SK-N-MC (cell line): ENCODE results near the gene TGM1.
"Not testable (repeated sequence)": the region's sequence is repeated elsewhere in the genome, so short reads cannot be mapped to it uniquely, and the experiment has no call there.

ENCODE experiments used
- DNase-seq: peaks from one replicate; pipeline ENCODE4 v3.0.0-alpha.2; 2011; ENCODE audit warnings: low read depth, low spot score
- H3K27ac ChIP-seq: fragments of 200-600 bp; sonication (generic); 2 replicates; pipeline ENCODE4 v1.5.1; 2016; ENCODE audit warnings: mixed run types
- H3K36me3 ChIP-seq: fragments of 200-600 bp; sonication (generic); 2 replicates; pipeline ENCODE4 v1.6.1; 2017; ENCODE audit warnings: antibody characterized with exemption, low read length, mixed read lengths; ENCODE audit not compliant: insufficient read depth
- H3K4me3 ChIP-seq: fragments of 200-600 bp; sonication (generic); 2 replicates; pipeline ENCODE4 v1.5.1; 2016
- H3K9ac ChIP-seq: fragments of 200-600 bp; sonication (generic); 2 replicates; pipeline ENCODE4 v1.8.0; 2017; ENCODE audit warnings: mixed run types, mixed read lengths; ENCODE audit not compliant: insufficient read length
- H3K9me3 ChIP-seq: fragments of 200-600 bp; sonication (generic); 2 replicates; pipeline ENCODE4 v1.6.1; 2017; ENCODE audit warnings: low read depth, mild to moderate bottlenecking, antibody characterized with exemption, low read length, moderate library complexity, mixed read lengths
- EZH2 ChIP-seq: fragments of 200-600 bp; sonication (generic); IDR thresholded peaks from one replicate; pipeline ENCODE4 v1.6.1; 2017; ENCODE audit warnings: antibody characterized with exemption
- FOXP2 ChIP-seq: optimal IDR thresholded peaks from 2 replicates; pipeline ENCODE3; 2011; ENCODE audit warnings: mild to moderate bottlenecking, moderate library complexity; ENCODE audit not compliant: insufficient read depth; ENCODE audit errors: extremely low read length, control extremely low read depth
- POLR2AphosphoS5 ChIP-seq: IDR thresholded peaks from 2 replicates; pipeline ENCODE4 v1.6.1; 2012; ENCODE audit warnings: mild to moderate bottlenecking, low read depth, low read length, borderline replicate concordance

TGM1 gene

DNA sequence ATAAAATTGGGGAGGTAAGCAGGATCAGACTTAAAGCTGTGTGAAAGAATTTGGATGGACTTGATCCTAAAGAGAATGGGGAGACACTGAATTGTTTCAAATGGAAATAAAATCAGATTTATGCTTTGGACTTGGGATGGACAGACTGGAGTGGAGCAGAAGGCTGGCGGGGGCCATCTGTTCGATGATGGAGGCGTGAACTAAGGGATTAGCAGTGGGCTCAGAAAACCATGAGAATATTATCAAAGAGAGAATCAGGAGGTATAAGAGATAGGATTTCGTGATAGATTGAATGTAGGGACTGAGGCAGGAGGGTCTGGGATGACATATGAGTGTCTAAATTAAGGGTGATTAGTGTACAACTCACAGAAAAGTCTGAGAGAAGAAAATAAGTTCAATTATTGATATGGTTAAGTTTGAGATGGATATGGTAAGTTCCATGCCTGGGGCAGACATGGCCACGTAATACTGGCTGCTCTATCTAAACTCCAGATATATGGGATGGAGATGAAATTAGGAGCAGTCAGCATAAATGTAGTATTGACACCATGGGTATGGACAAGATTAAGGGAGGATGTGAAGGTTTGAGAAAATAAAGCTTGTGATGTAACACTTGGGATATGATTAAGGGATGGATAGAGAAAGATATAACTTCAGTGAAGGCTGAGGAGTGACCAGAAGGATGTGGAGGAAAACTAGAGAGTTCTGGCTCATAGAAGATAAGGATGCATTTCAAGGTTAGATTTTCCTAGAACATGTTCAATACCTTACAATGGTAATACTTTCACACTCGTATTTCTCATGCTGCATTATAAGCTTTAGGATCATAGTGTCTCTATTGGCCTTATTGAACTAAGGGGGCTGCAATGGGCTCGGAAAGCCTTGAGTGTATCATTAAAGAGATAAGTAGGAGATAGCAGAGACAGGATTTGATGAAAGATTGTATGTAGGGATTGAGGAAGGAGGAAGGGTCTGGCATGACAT is 58.5 kb downstream of the TGM1 start:
- Histone ChIP-seq H3K9me3 (no peaks in the 10 kb centered on the region), H3K27ac (no peak overlapping the region), H3K4me3 (no peak overlapping the region), H3K36me3 (peaks cover 28% of the 10 kb centered on the region; the same call in 1 of the 2 replicates), H3K9ac (no peak overlapping the region)
- no peak for DNase-seq
- TF ChIP-seq EZH2 (no peak), FOXP2 (no peak), POLR2AphosphoS5 (no peak)

DNA sequence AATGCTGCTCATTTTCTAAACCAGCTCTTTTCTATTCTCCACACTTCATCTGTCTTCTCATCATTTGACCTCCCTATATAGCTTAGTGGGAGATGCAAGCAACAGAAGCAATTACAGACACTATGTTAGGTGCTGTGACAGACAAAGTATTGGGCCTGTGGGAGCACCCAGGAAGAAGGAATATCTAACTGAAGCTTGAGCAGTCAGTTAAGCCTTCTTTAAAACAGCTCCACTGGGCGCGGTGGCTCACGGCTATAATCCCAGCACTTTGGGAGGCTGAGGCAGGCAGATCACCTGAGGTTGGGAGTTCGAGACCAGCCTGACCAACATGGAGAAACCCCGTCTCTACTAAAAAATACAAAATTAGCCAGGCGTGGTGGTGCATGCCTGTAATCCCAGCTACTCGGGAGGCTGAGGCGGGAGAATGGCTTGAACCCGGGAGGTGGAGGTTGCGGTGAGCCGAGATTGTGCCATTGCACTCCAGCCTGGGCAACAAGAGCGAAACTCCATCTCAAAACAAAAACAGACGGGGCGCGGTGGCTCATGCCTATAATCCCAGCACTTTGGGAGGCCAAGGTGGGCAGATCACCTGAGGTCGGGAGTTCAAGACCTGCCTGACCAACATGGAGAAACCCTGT is 59.6 kb downstream of the TGM1 start:
- not testable (repeated sequence) for H3K4me3 ChIP-seq, H3K9ac ChIP-seq, DNase-seq, H3K9me3 ChIP-seq, H3K27ac ChIP-seq
- peaks cover 25% of the 10 kb centered on the region; the same call in 1 of the 2 replicates for H3K36me3 ChIP-seq

DNA sequence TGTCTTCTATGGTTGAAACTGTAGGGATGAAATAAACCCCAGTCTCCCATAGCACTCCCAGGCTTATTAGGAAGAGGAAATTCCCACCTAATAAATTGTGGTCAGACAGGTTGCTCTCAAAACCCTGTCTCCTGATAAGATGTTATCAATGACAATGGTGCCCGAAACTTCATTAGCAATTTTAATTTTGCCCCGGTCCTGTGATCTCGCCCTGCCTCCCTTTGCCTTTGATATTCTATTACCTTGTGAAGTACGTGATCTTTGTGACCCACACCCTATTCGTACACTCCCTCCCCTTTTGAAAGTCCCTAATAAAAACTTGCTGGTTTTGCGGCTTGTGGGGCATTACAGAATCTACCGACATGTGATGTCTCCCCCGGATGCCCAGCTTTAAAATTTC is 60.4 kb downstream of the TGM1 start:
- not testable (repeated sequence) for H3K27ac ChIP-seq, H3K4me3 ChIP-seq, H3K9me3 ChIP-seq, DNase-seq, H3K9ac ChIP-seq
- H3K36me3 ChIP-seq, result peaks cover 21% of the 10 kb centered on the region; the same call in 1 of the 2 replicates
